Keratinocyte (primary cell): Measurements from ENCODE around the gene EXOC3L2. TPM values are rescaled to one million over a fixed set of nuclear protein-coding genes. Genes with fewer than 3 reads are reported as not detected.

Experiments
- DNase-seq: peaks from one replicate; pipeline ENCODE4 v3.0.0-alpha.2; 2011; ENCODE audit warnings: low read depth, missing footprints, low spot score
- FAIRE-seq: peaks from 2 replicates; lab custom pipeline; 2011; peaks lifted over from hg19 to GRCh38; lab: Jason Lieb, UNC
- H2AFZ ChIP-seq: 2 replicates; pipeline ENCODE4 v1.6.0; 2012; ENCODE audit warnings: low read length, control low read depth, inconsistent platforms; ENCODE audit not compliant: control insufficient read depth
- H3K27ac ChIP-seq: 2 replicates; pipeline ENCODE4 v1.5.1; 2011; ENCODE audit warnings: low read length; ENCODE audit not compliant: control insufficient read depth, insufficient read depth
- H3K27me3 ChIP-seq: 3 replicates; pipeline ENCODE4 v1.6.0; 2011; ENCODE audit warnings: low read length; ENCODE audit not compliant: control insufficient read depth, insufficient read depth; ENCODE audit errors: extremely low read depth
- H3K36me3 ChIP-seq, 2 experiments: 2 replicates in 1 of 2; 3 replicates in 1 of 2; pipeline ENCODE4 v1.5.1; 2011; ENCODE audit warnings: low read length in 2 of 2, mild to moderate bottlenecking in 1 of 2; ENCODE audit not compliant: control insufficient read depth in 2 of 2, insufficient read depth in 2 of 2; ENCODE audit errors: extremely low read depth in 1 of 2
- H3K4me1 ChIP-seq: 3 replicates; pipeline ENCODE4 v1.5.1; 2011; ENCODE audit warnings: low read length; ENCODE audit not compliant: control insufficient read depth, insufficient read depth; ENCODE audit errors: extremely low read depth
- H3K4me2 ChIP-seq: 3 replicates; pipeline ENCODE4 v1.6.0; 2011; ENCODE audit warnings: low read depth, low read length; ENCODE audit not compliant: control insufficient read depth, insufficient read depth; ENCODE audit errors: extremely low read depth
- H3K4me3 ChIP-seq, 3 experiments: fragments of 200-600 bp in 1 of 3; sonication (generic) in 1 of 3; 2 replicates in 2 of 3; 3 replicates in 1 of 3; pipeline ENCODE4 v1.5.1; 2011 to 2016; ENCODE audit warnings: low read length in 3 of 3, mild to moderate bottlenecking in 3 of 3, control low read depth in 2 of 3, inconsistent platforms in 1 of 3, low read depth in 1 of 3, mixed read lengths in 1 of 3, mixed run types in 1 of 3, moderate library complexity in 1 of 3; ENCODE audit not compliant: control insufficient read depth in 2 of 3, insufficient read depth in 2 of 3; ENCODE audit errors: extremely low read depth in 1 of 3
- H3K79me2 ChIP-seq: 2 replicates; pipeline ENCODE4 v1.6.0; 2012; ENCODE audit warnings: low read length; ENCODE audit not compliant: control insufficient read depth, insufficient read depth
- H3K9ac ChIP-seq: 3 replicates; pipeline ENCODE4 v1.6.0; 2011; ENCODE audit warnings: low read length; ENCODE audit not compliant: control insufficient read depth, insufficient read depth; ENCODE audit errors: extremely low read depth
- H3K9me1 ChIP-seq: 3 replicates; pipeline ENCODE4 v1.6.0; 2011; ENCODE audit warnings: low read length; ENCODE audit not compliant: control insufficient read depth, insufficient read depth; ENCODE audit errors: extremely low read depth
- H3K9me3 ChIP-seq: 2 replicates; pipeline ENCODE4 v1.5.1; 2012; ENCODE audit warnings: low read depth, low read length; ENCODE audit not compliant: control insufficient read depth
- H4K20me1 ChIP-seq: 3 replicates; pipeline ENCODE4 v1.6.0; 2011; ENCODE audit warnings: low read length; ENCODE audit not compliant: control insufficient read depth, insufficient read depth; ENCODE audit errors: extremely low read depth
- EZH2 ChIP-seq: IDR thresholded peaks from one replicate; pipeline ENCODE4 v1.6.1; 2012; ENCODE audit warnings: inconsistent platforms, mild to moderate bottlenecking, low read length, moderate library complexity
- dilution Hi-C: fragments of 300-500 bp; cut with MboI; formaldehyde crosslinking; loops from one replicate; pipeline ENCODE4 v1.7.0; 2020; ENCODE audit warnings: low sequenced_read_pairs; ENCODE audit not compliant: extremely low pct_ligation_motif_present
- polyA plus RNA-seq, 5 experiments: library from polyadenylated mRNA; depleted of rRNA in 3 of 5; stranded (reverse) in 3 of 5; stranded (forward) in 1 of 5; unstranded in 1 of 5; fragments of >200 nt; gene quantifications; 1 replicate in 1 of 5; 2 replicates in 3 of 5; 3 replicates in 1 of 5; pipeline versions ENCODE4 v1.2.1 to v1.2.3, GENCODE V29; 2011 to 2012; ENCODE audit warnings: missing spikeins in 2 of 5, low read depth in 1 of 5, low replicate concordance in 1 of 5
- TF ChIP-seq, protein P1 (sequence below), 3 experiments: IDR thresholded peaks in 1 of 3; conservative IDR thresholded peaks in 1 of 3; optimal IDR thresholded peaks in 1 of 3; 2 replicates in 2 of 3; 3 replicates in 1 of 3; pipeline versions ENCODE3 to v1.5.1; 2011; ENCODE audit warnings: low read length in 3 of 3, mild to moderate bottlenecking in 3 of 3, moderate library complexity in 2 of 3, control low read depth in 1 of 3, inconsistent platforms in 1 of 3; ENCODE audit not compliant: insufficient read depth in 2 of 3; ENCODE audit errors: extremely low read depth in 1 of 3

The EXOC3L2 gene
- polyA plus RNA-seq, 1 donor (not counting 4 experiments of a cell fraction or from before 2014, with no cell fraction given), result 0.08 TPM

GRCh38 chr19:45211751-45212381 is 33.3 kb downstream of the EXOC3L2 start:
- Histone ChIP-seq H4K20me1 (no peaks in the 10 kb centered on the region), H3K4me3 (no peak overlapping the region), H3K9me3 (no peaks in the 10 kb centered on the region), H3K4me2 (no peak overlapping the region), H3K79me2 (no peaks in the 10 kb centered on the region), H3K27ac (no peak overlapping the region), H3K9me1 (no peaks in the 10 kb centered on the region), H3K27me3 (no peaks in the 10 kb centered on the region), H3K36me3 (no peaks in the 10 kb centered on the region), H2AFZ (peak overlapping the region; percentile 67), H3K9ac (no peak overlapping the region), H3K4me1 (peaks cover 17% of the 10 kb centered on the region)
- dilution Hi-C loops, result no loop called here
- TF ChIP-seq, protein P1, sequence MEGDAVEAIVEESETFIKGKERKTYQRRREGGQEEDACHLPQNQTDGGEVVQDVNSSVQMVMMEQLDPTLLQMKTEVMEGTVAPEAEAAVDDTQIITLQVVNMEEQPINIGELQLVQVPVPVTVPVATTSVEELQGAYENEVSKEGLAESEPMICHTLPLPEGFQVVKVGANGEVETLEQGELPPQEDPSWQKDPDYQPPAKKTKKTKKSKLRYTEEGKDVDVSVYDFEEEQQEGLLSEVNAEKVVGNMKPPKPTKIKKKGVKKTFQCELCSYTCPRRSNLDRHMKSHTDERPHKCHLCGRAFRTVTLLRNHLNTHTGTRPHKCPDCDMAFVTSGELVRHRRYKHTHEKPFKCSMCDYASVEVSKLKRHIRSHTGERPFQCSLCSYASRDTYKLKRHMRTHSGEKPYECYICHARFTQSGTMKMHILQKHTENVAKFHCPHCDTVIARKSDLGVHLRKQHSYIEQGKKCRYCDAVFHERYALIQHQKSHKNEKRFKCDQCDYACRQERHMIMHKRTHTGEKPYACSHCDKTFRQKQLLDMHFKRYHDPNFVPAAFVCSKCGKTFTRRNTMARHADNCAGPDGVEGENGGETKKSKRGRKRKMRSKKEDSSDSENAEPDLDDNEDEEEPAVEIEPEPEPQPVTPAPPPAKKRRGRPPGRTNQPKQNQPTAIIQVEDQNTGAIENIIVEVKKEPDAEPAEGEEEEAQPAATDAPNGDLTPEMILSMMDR (optimal IDR thresholded peaks at IDR 0.05 in 1 of 3, IDR thresholded peaks at IDR 0.05 in 1 of 3, conservative IDR thresholded peaks at IDR 0.05 in 1 of 3; ENCODE audit: extremely low read depth in 1 of 3, insufficient read depth in 2 of 3, low read length in 3 of 3), result no peak
- TF ChIP-seq EZH2, result no peak
- FAIRE-seq (peak; percentile 23), DNase-seq (no peak)

GRCh38 chr19:45206328-45206727 is 38.9 kb downstream of the EXOC3L2 start:
- dilution Hi-C loops, result no loop called here
- no peaks in the 10 kb centered on the region for H3K79me2 ChIP-seq
- no peak overlapping the region for H3K27ac ChIP-seq
- no peak overlapping the region for H3K4me3 ChIP-seq
- no peak for FAIRE-seq
- no peaks in the 10 kb centered on the region for H4K20me1 ChIP-seq
- no peak for DNase-seq
- H3K9me1 ChIP-seq, result no peaks in the 10 kb centered on the region
- H3K9me3 ChIP-seq, result no peaks in the 10 kb centered on the region
- H3K36me3 ChIP-seq, result no peaks in the 10 kb centered on the region
- no peaks in the 10 kb centered on the region for H3K27me3 ChIP-seq
- H3K4me1 ChIP-seq, result peaks cover 7% of the 10 kb centered on the region
- TF ChIP-seq, protein P1 (optimal IDR thresholded peaks at IDR 0.05 in 1 of 3, IDR thresholded peaks at IDR 0.05 in 1 of 3, conservative IDR thresholded peaks at IDR 0.05 in 1 of 3; ENCODE audit: extremely low read depth in 1 of 3, insufficient read depth in 2 of 3, low read length in 3 of 3), result no peak
- no peak for TF ChIP-seq EZH2
- no peak overlapping the region for H3K4me2 ChIP-seq
- H2AFZ ChIP-seq, result no peak overlapping the region
- no peak overlapping the region for H3K9ac ChIP-seq
